ENCODE results near the gene SNRPB2. TPM values are rescaled to one million over a fixed set of nuclear protein-coding genes. Genes with fewer than 3 reads are reported as not detected.

The SNRPB2 gene
- total RNA-seq, 1 experiment from 2014 or later = 78.4 TPM

- no peaks in the 10 kb centered on the region for H3K4me1 ChIP-seq (ENCODE audit: control insufficient read depth in 1 of 2, insufficient read depth in 2 of 2, low read length in 2 of 2)
- intact Hi-C loops (cut with micrococcal nuclease) = no loop called here
- no peak overlapping the region for H3K4me3 ChIP-seq (replicated peaks in 1 of 2; ENCODE audit: low read depth in 1 of 2, low read length in 2 of 2)
- POLR2A ChIA-PET = no interaction called here
- H4K20me1 ChIP-seq (ENCODE audit: insufficient read depth) = no peaks in the 10 kb centered on the region
- H3K27ac ChIP-seq (ENCODE audit: low read depth, low read length) = no peak overlapping the region
- no peak overlapping the region for H3K9ac ChIP-seq (ENCODE audit: low read length)
- RAD21 ChIA-PET (ENCODE audit: low non-redundant PET in 1 of 2, low total read pairs in 2 of 2, uncharacterized antibody in 2 of 2, unreplicated experiment in 2 of 2) = no interaction called here
- no peak overlapping the region for H2AFZ ChIP-seq (ENCODE audit: low read depth, low read length, poor library complexity, severe bottlenecking)
- H3K9me3 ChIP-seq (ENCODE audit: control insufficient read depth in 1 of 2, insufficient read depth in 1 of 2, low read depth in 1 of 2, low read length in 2 of 2) = no peaks in the 10 kb centered on the region
- H3K36me3 ChIP-seq (ENCODE audit: control insufficient read depth in 1 of 2, insufficient read depth in 2 of 2, low read length in 2 of 2) = no peaks in the 10 kb centered on the region
- H3K27me3 ChIP-seq (ENCODE audit: insufficient read depth, low read length) = peaks cover 15% of the 10 kb centered on the region; the same call in 1 of the 2 replicates
- H3K79me2 ChIP-seq (ENCODE audit: insufficient read depth, low read length) = no peaks in the 10 kb centered on the region
- H3K4me2 ChIP-seq (ENCODE audit: low read length) = no peak overlapping the region
- no peak for DNase-seq (ENCODE audit: low read depth, low spot score)
- ATAC-seq = no peak
- no peaks in the 10 kb centered on the region for H3K9me2 ChIP-seq (ENCODE audit: insufficient read depth)
- CTCF ChIA-PET = no interaction called here
- BruUV-seq (replicated peaks) = no TSS peak
- TF ChIP-seq CTCF (IDR thresholded peaks at IDR 0.05 in 2 of 3, conservative IDR thresholded peaks at IDR 0.05 in 1 of 3; ENCODE audit: borderline replicate concordance in 1 of 3, insufficient read depth in 1 of 3, low read depth in 2 of 3, low read length in 2 of 3) (no peak), EGR1 (IDR thresholded peaks at IDR 0.05; ENCODE audit: low read depth) (no peak), POLR2A (IDR thresholded peaks at IDR 0.05; ENCODE audit: borderline replicate concordance, extremely low read depth, insufficient read depth, insufficient read length) (no peak), RAD21 (IDR thresholded peaks at IDR 0.05; ENCODE audit: low read depth) (no peak), SP1 (IDR thresholded peaks at IDR 0.05; ENCODE audit: low read depth) (no peak), YY1 (IDR thresholded peaks at IDR 0.05; ENCODE audit: extremely low read depth, insufficient replicate concordance, low read depth, low read length) (no peak), TCF7L2 (IDR thresholded peaks at IDR 0.05; ENCODE audit: borderline replicate concordance, extremely low read depth, insufficient read depth, insufficient read length) (no peak), CEBPB (IDR thresholded peaks at IDR 0.05; ENCODE audit: low read depth) (no peak), JUND (IDR thresholded peaks at IDR 0.05) (no peak), CBX3 (IDR thresholded peaks at IDR 0.05; ENCODE audit: low read depth) (no peak), MAX (IDR thresholded peaks at IDR 0.05) (no peak), ATF3 (IDR thresholded peaks at IDR 0.05) (no peak), EZH2phosphoT487 (IDR thresholded peaks at IDR 0.05; ENCODE audit: borderline replicate concordance) (no peak), SRF (IDR thresholded peaks at IDR 0.05; ENCODE audit: low read depth) (no peak), ZNF274 (IDR thresholded peaks at IDR 0.05; ENCODE audit: low read depth, low read length) (no peak), SIN3A (IDR thresholded peaks at IDR 0.05; ENCODE audit: low read depth) (no peak), ZBTB33 (IDR thresholded peaks at IDR 0.05; ENCODE audit: extremely low read depth, insufficient replicate concordance, low read length) (no peak), ELF1 (IDR thresholded peaks at IDR 0.05; ENCODE audit: borderline replicate concordance, low read depth) (no peak), POLR2AphosphoS5 (IDR thresholded peaks at IDR 0.05; ENCODE audit: low read depth, low read length) (no peak), EZH2 (IDR thresholded peaks at IDR 0.05) (no peak)
Measured at GRCh38 chr20:16709017-16709416, 20.8 kb upstream of the SNRPB2 start.
